ENCODE data around the gene PLIN5.

PLIN5 gene

DNA sequence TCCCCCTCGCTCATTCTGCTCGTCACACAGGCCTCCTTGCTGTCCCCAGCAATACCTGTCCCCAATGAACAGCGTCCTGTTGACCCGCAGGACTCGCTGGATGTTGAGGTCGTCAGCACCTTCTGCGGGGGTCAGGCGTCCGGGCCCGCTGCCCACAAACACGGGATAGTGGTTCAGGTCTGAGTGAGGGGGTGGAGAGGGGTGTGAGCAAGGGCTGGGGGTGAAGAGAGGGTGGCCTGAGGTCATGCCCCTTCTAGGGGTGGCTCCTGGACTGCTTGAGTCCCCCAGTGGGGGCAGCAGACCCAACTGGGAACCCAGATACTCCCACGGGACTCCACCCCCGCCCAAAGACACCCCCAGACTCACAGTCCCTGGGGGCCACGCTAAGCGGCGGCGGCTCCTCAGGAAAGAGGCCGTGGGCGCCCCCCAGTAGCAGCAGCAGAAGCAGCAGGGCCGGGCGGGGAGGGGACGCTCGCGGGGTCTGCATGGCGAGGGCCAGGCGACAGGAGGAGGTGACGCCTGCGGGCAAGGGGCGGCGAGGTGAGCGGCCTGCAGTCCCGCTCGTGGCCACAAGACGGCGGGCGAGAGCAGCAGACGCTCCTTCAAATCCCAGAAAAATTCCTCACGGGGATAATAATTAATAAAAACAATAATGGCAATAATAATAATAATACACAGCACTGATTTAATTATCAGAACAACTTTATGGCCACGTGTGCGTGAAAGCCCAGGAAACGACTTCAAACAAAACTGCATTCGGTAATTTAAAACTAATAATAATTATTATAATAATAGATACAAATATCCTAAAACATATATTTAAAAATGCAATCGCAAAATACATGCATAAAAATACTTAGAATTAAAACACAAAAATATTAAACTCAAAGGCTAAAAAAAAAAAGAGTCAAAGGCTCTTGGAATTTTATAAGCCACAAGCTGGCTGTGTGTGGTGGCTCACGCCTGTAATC, 23.2 kb upstream of the PLIN5 start:
- Mint-ChIP-seq H3K4me1 (peaks cover 4% of the 10 kb centered on the region), H3K4me3 (no peak overlapping the region), H3K9me3 (peaks cover 1% of the 10 kb centered on the region), H3K27ac (no peak overlapping the region), H3K27me3 (peaks cover 13% of the 10 kb centered on the region), H3K36me3 (no peaks in the 10 kb centered on the region)
- peak; percentile 55 for DNase-seq
- CTCF ChIA-PET: interaction anchor here (0.6 to 1.7 kb wide), 3 partner anchors 9 to 35 kb away, joined by 4 to 5 read pairs (median 5); no protein-coding TSS in a partner anchor

DNA sequence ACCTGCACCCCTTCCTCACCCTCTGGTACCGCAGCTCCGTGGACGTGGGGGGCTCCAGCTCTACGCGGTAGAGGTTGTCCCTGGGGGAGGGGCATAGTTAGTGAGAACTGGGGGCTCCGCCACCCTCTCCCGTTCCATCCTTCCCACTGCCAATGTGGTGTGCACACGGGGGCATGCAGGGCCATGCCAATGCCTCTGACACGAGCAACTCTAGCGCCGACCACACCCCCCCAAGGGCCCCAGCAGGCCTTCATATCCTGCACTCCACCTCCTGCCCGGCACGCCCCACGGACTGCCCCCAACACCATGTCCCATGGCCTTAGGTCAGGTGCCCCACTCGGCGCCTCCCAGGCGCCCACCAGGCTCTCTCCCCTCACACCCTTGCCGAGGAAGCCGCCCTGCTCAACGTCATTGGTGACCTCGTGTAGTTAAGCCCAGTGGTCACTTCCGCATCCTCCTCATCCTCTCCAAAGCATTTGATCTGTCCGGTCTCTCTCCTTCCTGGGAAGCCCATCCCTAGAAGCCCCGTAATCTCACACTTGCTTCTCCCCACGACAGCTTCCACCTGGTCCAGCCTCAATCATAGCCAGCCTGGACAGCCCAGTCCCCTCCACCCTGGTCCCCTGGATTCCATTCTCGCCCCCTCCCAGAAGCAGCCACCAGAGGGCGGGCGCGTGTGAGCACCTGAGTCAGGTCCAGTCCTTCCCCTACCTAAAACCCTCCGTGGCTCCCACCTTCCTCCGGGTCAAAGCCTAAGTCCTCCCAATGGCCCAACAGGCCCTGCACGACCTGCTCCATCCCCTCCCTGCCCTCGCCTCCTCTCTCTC, 22.3 kb upstream of the PLIN5 start:
- peak; percentile 29 for DNase-seq
- Mint-ChIP-seq H3K9me3 (peaks cover 1% of the 10 kb centered on the region), H3K4me3 (no peak overlapping the region), H3K27ac (no peak overlapping the region), H3K27me3 (peaks cover 13% of the 10 kb centered on the region), H3K4me1 (peaks cover 4% of the 10 kb centered on the region), H3K36me3 (no peaks in the 10 kb centered on the region)
- CTCF ChIA-PET: interaction anchor here (1.3 kb wide), 1 partner anchor 79 kb away, joined by 6 read pairs; no protein-coding TSS in a partner anchor

GRCh38 chr19:4556597-4557127, 21.6 kb upstream of the PLIN5 start:
- H3K36me3 Mint-ChIP-seq: no peaks in the 10 kb centered on the region
- H3K27me3 Mint-ChIP-seq: peaks cover 13% of the 10 kb centered on the region
- no peak overlapping the region for H3K4me3 Mint-ChIP-seq
- CTCF ChIA-PET: interaction anchor here (1.3 kb wide), 1 partner anchor 80 kb away, joined by 6 read pairs; no protein-coding TSS in a partner anchor
- H3K4me1 Mint-ChIP-seq: peaks cover 4% of the 10 kb centered on the region
- no peak overlapping the region for H3K27ac Mint-ChIP-seq
- peak; percentile 32 for DNase-seq
- peaks cover 1% of the 10 kb centered on the region for H3K9me3 Mint-ChIP-seq

DNA sequence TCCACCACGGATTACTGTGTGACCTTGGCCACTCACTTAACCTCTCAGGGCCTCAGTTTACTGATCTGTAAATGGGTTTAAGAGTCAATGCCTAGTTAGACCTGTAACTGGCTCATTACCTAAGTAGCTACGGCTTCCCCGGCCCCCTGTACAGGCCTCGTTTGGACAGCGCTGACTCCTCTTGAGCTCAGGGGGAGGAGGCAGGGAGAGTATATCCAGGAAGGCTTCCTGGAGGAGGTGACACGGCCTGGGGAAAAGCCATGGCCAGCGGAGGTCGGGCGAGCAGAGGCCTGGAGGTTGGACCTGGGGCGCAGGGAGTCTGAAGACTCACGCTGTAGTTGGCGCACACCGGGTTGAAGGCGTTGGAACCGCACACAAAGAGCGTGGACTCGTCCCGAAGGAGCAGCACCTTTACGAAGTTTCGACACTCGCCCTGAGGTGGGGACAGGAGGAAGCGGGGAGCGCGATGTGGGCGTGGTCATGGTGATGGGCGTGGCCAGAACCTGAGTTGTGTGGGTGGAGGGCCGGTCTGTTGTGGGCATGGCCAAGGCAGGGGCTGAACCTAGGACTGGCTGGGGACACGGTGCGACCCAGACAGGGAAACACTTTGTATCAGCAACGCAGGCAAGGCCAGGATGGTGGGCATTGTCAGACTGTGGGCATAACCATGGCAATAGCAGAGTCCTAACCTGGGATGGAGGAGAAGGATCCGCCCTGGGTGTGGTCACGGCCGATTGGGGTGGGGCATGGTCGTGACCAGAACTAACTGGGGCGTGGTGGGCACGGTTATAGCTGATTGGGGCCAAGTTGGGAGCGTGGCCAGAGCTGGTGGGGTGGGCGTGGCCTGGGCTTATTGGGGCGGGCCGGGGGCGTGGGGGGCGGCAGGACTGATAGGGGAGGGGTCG, 20.9 kb upstream of the PLIN5 start:
- Mint-ChIP-seq H3K4me3 (no peak overlapping the region), H3K36me3 (no peaks in the 10 kb centered on the region), H3K27me3 (peaks cover 13% of the 10 kb centered on the region), H3K9me3 (peaks cover 1% of the 10 kb centered on the region), H3K4me1 (peaks cover 4% of the 10 kb centered on the region), H3K27ac (no peak overlapping the region)
- no peak for DNase-seq
- CTCF ChIA-PET: interaction anchor here (1.3 kb wide), 1 partner anchor 80 kb away, joined by 6 read pairs; no protein-coding TSS in a partner anchor

DNA sequence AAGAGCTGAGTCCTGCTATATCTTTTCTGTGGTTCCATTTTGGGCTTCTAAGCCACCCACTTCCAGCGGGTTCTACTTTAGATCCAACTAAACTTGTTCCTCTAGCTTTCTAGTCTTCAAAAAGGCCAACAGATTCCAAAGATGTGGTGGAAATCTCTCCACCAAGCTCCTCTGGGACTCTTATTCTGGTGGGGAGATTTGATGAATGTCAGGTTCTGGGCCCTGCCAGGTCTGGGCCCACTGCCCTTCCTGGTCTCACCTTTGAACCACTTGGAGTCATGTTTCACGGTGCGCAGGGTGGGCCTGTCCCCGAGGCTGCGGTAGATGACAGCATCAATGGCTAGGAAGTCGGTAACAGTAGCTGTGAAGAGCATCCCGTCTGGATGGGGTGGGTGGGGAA, 19.7 kb upstream of the PLIN5 start:
- Mint-ChIP-seq H3K36me3 (no peaks in the 10 kb centered on the region), H3K4me1 (peaks cover 4% of the 10 kb centered on the region), H3K27ac (no peak overlapping the region), H3K27me3 (peaks cover 8% of the 10 kb centered on the region), H3K4me3 (no peak overlapping the region), H3K9me3 (peaks cover 1% of the 10 kb centered on the region)
- no peak for DNase-seq
- CTCF ChIA-PET: interaction anchor here (0.6 to 0.8 kb wide), 2 partner anchors 12 to 20 kb away, joined by 3 to 4 read pairs; no protein-coding TSS in a partner anchor

- CTCF ChIA-PET: no interaction called here
- no peaks in the 10 kb centered on the region for H3K27me3 Mint-ChIP-seq
- H3K9me3 Mint-ChIP-seq: peaks cover 1% of the 10 kb centered on the region
These were observed 18.8 kb upstream of the PLIN5 start for GRCh38 chr19:4553775-4554174.

GRCh38 chr19:4553092-4553695, 18.2 kb upstream of the PLIN5 start:
- H3K36me3 Mint-ChIP-seq: no peaks in the 10 kb centered on the region
- no peaks in the 10 kb centered on the region for H3K27me3 Mint-ChIP-seq
- CTCF ChIA-PET: no interaction called here
- DNase-seq: no peak
- H3K4me3 Mint-ChIP-seq: no peak overlapping the region
- H3K9me3 Mint-ChIP-seq: peaks cover 1% of the 10 kb centered on the region
- no peak overlapping the region for H3K27ac Mint-ChIP-seq
- H3K4me1 Mint-ChIP-seq: peaks cover 4% of the 10 kb centered on the region

More at GRCh38 chr19:4553775-4554174, 18.8 kb upstream of the PLIN5 start:
- no peak for DNase-seq
- H3K4me1 Mint-ChIP-seq: peaks cover 4% of the 10 kb centered on the region
- no peak overlapping the region for H3K4me3 Mint-ChIP-seq
- no peaks in the 10 kb centered on the region for H3K36me3 Mint-ChIP-seq
- no peak overlapping the region for H3K27ac Mint-ChIP-seq

DNA sequence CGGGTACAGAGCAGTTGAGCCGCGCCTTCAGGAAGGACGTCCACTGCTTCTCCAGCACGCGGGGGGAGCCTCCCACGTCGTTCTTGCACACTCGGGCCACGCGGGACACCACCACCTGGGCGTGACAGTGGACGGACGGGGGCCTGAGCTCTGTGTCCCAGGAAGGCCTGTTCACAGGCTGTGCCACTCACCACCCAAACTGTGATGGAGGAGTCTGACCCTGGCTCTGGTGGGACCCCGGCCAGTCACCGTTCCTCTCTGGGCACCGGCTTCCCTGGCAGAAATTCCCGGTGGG, 17.4 kb upstream of the PLIN5 start:
- H3K4me3 Mint-ChIP-seq: no peak overlapping the region
- no peaks in the 10 kb centered on the region for H3K36me3 Mint-ChIP-seq
- DNase-seq: no peak
- peaks cover 4% of the 10 kb centered on the region for H3K4me1 Mint-ChIP-seq
- CTCF ChIA-PET: no interaction called here
- peaks cover 1% of the 10 kb centered on the region for H3K9me3 Mint-ChIP-seq
- no peaks in the 10 kb centered on the region for H3K27me3 Mint-ChIP-seq
- H3K27ac Mint-ChIP-seq: no peak overlapping the region

GRCh38 chr19:4550479-4551050, 15.5 kb upstream of the PLIN5 start:
- Mint-ChIP-seq H3K27me3 (no peaks in the 10 kb centered on the region), H3K9me3 (no peaks in the 10 kb centered on the region), H3K4me1 (no peaks in the 10 kb centered on the region), H3K4me3 (no peak overlapping the region), H3K27ac (no peak overlapping the region), H3K36me3 (no peaks in the 10 kb centered on the region)
- no peak for DNase-seq
- CTCF ChIA-PET: no interaction called here

DNA sequence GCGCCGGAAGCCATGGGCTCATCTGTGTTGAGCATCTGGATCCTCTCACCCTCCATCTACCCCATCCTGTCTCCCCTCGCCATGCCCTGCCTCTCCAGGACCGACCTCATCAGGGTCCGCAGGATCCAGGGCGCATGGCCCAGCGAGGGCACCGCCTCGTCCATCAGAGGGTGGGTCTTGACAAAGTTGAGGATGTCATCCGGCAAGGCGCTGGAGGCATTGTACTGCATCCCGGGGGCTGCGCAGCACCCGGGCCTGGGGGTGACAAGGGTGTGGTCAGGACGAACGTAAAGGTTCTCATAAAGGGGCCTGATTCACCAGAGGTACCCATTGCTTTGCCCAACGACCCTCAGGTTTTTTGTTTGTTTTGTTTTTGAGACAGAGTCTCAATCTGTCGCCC, 15.0 kb upstream of the PLIN5 start:
- no peak overlapping the region for H3K4me3 Mint-ChIP-seq
- no peak overlapping the region for H3K27ac Mint-ChIP-seq
- CTCF ChIA-PET: no interaction called here
- no peaks in the 10 kb centered on the region for H3K36me3 Mint-ChIP-seq
- H3K9me3 Mint-ChIP-seq: no peaks in the 10 kb centered on the region
- no peaks in the 10 kb centered on the region for H3K27me3 Mint-ChIP-seq
- DNase-seq: no peak
- H3K4me1 Mint-ChIP-seq: no peaks in the 10 kb centered on the region

DNA sequence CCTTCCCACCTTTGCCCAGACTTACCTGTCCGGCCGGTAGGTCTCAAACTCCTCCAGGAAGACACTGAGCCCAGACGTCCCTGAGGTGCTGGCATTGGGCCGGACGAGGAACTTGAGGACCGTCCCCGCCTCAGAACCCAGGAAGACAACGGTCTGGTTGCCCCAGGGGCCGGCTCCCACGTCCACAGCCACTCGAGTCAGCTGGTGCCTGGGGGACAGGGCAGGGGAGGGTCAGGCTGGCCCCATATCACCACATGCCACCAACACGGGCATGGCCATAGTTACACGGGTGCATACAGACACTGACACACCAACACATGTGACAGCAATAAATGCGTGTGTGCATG, 13.2 kb upstream of the PLIN5 start:
- H3K27me3 Mint-ChIP-seq: no peaks in the 10 kb centered on the region
- no peaks in the 10 kb centered on the region for H3K9me3 Mint-ChIP-seq
- H3K36me3 Mint-ChIP-seq: no peaks in the 10 kb centered on the region
- CTCF ChIA-PET: interaction anchor here (1.3 kb wide), 1 partner anchor 28 kb away, joined by 3 read pairs; no protein-coding TSS in a partner anchor
- no peak for DNase-seq
- no peak overlapping the region for H3K4me3 Mint-ChIP-seq
- H3K4me1 Mint-ChIP-seq: no peaks in the 10 kb centered on the region
- no peak overlapping the region for H3K27ac Mint-ChIP-seq

- Mint-ChIP-seq H3K27ac (no peak overlapping the region), H3K4me3 (no peak overlapping the region), H3K36me3 (no peaks in the 10 kb centered on the region), H3K4me1 (no peaks in the 10 kb centered on the region), H3K27me3 (no peaks in the 10 kb centered on the region), H3K9me3 (no peaks in the 10 kb centered on the region)
- peak; percentile 35 for DNase-seq
- CTCF ChIA-PET: interaction anchor here (1.0 to 1.3 kb wide), 2 partner anchors 29 kb away, joined by 3 read pairs; no protein-coding TSS in a partner anchor
These were observed 12.5 kb upstream of the PLIN5 start for GRCh38 chr19:4547303-4548237.
